GM19023 (cell line): Measurements from ENCODE around the gene PCK2.

ENCODE experiments used
- ATAC-seq: cut with Tn5 transposase; IDR thresholded peaks from one replicate; pipeline ENCODE4 v1.9.1; 2021; ENCODE audit warnings: mild to moderate bottlenecking, moderate library complexity; ENCODE audit not compliant: unreplicated experiment

PCK2 gene

DNA sequence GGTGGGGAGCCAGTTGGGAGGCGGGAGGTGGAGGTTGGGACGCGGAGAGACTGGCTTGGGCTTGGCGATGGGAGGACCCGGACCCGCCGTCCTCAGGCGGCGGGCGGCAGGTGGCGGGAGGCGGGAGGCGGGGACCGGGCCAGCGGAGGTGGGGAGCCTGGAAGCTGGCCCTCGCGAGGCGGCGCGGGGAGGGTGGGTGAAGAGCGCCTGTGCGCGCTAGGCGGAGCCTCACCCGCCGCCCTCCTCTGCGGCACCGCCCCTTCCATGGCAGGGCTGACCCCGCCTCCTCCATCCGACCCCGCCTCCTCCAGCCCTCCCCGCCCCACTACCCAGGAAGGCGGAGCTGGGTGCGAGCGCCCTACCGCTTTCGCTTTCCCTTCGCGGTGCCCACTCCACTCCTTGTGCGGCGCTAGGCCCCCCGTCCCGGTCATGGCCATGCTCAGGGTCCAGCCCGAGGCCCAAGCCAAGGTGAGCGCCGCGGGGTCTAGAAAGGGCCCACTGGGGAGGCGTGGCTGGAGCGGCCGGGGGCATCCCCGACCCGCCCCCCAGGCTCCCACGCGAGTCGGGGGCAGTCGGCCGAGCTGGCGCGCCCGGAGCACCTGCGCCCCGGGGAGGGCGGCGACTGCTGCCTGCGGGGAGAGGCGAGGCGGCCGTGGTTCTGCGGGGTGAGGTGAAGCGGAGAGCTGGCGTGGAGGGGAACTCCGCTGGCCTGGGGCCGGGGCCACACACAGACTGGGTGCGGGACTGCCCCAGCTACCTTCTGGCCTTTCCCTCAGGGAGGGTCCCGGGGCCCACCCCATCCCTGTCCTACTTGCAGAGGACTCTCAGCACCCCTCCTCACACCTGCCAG lies 41.9 kb downstream of the PCK2 start, which contains the start of gene PSME1:
Gene PSME1, plus strand, starts transcription at position 361 of the 850 bp plus-strand sequence. Its CDS starts 69 bp downstream, at position 430.
- ATAC-seq = peak; percentile 92

DNA sequence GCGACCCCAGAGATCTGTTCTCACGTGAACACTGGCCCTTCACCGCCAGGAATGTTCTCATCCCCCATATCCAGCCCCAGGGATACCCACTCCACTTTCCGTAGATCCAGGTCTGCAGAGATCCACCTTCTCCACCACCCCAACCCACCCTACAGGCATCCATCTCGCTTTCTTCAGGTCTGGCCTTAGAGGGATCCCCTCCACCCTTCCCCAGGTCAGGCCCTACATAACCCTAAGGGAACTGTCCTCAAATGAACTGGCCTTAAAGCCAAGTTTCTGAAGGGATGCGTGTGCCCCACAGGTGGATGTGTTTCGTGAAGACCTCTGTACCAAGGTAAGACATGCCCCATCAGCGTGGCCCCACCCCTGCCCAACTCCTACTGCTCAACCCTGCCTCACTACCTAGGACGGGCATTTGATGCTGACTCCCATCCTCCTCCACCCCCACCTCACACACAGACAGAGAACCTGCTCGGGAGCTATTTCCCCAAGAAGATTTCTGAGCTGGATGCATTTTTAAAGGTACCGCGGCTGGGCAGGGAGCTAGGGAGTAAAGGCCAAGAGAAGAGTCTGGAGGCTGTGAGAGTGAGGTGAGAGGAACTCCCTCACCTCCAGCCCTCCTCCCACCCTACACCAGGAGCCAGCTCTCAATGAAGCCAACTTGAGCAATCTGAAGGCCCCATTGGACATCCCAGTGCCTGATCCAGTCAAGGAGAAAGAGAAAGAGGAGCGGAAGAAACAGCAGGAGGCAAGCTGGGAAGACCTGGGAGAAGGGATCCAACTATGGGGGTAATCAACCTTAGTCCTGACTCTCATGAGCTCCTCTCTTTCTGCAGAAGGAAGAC lies 42.8 kb downstream of the PCK2 start:
- ATAC-seq = no peak

DNA sequence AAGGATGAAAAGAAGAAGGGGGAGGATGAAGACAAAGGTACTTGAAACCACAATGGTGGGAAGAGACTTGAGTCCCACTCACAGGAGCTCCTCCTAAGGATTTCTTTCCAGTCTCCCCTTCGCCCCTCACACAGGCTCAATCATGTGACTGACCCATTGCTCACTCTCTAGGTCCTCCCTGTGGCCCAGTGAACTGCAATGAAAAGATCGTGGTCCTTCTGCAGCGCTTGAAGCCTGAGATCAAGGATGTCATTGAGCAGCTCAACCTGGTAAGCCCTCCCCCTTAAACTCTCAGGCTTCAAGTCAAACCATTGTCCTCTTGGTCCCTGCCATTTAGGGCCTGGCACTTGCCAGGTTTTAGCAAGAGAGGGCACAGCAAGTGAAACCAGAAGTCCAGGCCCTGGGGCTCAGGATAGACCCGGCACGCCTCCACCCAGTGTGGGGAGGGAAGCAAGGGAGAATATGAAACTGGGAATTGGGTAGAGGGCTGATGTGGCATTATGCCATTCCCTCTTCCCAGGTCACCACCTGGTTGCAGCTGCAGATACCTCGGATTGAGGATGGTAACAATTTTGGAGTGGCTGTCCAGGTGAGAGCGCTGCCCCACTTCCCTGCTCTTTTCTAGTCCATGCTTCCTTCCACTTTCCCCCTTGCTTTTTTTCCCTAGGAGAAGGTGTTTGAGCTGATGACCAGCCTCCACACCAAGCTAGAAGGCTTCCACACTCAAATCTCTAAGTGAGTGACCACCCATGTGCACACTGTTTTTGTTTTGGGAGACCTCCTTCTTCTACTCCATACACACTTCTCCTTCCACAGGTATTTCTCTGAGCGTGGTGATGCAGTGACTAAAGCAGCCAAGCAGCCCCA lies 43.7 kb downstream of the PCK2 start:
- ATAC-seq = no peak

DNA sequence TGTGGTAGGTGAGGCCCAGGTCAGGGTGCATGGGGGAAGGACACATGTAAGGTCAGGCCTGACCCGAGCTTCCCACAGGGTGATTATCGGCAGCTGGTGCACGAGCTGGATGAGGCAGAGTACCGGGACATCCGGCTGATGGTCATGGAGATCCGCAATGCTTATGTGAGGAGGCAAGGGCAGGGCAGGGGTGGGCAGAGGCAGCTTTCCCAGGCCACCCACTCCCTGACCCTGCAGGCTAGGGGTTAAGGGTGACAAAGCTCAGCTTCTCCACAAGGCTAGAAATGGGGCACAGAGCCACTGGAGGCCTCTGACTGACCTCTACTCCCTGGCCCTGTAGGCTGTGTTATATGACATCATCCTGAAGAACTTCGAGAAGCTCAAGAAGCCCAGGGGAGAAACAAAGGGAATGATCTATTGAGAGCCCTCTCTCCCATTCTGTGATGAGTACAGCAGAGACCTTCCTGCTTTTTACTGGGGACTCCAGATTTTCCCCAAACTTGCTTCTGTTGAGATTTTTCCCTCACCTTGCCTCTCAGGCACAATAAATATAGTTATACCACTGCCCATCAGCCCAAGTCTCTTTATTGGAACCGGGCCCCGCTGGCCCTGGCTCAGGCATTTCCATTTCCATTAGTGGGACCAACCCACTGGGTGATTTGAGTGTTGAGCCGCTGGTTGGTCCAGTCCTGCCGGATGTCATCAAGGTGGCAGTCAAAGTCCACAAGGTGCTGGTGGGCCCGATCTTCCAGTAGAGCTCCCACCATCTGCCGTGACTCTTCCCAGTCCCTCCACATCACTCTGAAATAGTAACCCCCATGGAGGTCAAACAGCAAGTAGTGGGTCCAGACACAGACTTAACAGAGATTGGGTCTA lies 44.5 kb downstream of the PCK2 start:
- ATAC-seq = no peak

DNA sequence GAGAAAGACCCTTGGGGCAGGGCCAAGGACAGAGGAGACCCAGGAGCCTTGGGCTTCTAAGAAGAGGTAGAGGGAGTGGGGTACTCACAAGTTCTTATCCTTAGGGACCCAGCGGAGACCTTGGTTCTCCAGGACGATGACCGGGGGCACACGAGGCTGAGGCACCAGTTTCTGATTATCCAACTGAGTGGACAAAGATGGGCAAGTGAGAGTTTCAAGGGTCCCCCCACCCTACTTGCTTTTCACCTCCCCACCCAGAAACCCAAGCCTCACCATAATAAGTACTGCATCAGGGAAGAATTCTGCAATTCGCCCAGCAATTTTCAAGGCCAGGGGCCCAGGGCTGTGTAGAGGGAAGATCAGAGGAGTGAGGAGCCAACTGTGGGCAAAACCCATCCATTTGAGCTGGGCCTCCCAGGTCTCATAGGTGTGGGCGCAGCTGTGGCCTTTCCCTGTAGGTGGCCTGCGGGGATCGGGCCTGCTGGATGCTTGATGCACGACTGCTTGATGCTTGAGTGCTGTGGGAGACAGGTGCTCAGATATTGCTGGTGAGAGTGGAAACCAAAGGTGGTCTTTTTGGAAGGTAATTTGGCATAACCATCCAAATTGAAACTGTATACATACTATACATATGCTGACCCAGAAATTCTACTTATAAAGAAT lies 45.3 kb downstream of the PCK2 start:
- ATAC-seq = no peak

DNA sequence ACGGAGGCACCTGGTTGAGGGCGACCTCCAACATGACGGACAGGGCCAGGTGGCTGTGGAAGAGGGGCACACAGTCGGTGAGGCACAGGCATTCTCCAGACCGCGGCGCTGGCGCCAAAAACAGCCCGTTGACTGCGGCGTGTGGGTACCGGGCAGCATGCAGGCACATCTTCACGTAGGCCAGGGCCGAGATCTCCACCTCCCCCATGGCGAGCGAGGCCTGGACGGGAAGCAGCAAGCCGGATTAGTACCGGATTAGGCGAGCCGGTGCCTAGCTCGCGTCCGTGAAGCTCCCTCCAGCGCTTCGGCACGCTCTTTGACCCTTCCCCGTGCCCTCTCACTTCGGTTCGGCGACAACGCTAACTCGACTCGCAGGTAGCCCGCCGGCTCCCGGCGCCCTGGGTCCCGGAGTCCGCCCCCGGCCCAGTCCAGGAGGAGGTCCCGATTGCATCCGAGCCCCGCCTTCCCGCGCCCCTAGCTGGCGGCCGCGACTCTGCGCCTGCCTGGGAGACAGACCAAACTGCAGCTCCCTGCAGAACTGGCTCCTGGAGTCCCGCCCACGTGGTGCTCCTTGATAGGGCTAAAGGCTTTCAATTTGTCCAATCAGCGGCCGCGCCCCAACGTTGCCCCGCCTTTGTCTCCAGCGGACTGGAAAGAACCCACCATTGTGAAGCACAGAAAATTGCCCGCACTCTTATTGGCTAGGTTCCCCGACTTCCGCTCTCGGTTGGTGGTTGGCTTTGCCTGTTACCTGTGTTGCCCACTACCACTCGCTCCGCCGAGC lies 47.2 kb downstream of the PCK2 start, which contains the start of gene EMC9:
Gene EMC9, minus strand, starts transcription at position 495 of the 784 bp plus-strand sequence. Its CDS starts 287 bp downstream, at position 208.
- peak; percentile 89 for ATAC-seq

DNA sequence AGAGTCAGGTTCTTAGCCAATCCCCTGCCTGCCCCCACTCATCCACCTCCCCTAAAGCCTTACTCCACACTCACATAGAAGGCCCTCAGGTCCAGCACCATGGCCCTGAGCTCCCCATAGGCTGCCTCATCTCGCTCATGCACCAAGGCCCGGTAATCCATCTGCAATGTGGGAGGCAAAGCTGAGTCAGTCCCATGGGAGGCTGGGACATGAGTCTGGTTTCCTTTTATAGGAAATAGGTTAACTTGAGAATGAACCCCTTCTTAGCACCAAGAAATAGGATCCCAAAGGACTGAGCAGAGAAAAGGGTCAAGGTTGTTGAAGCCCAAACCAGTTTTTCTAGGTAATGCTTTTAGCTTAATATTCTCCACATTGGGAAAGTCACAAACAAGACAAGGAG lies 49.4 kb downstream of the PCK2 start:
- ATAC-seq = no peak

DNA sequence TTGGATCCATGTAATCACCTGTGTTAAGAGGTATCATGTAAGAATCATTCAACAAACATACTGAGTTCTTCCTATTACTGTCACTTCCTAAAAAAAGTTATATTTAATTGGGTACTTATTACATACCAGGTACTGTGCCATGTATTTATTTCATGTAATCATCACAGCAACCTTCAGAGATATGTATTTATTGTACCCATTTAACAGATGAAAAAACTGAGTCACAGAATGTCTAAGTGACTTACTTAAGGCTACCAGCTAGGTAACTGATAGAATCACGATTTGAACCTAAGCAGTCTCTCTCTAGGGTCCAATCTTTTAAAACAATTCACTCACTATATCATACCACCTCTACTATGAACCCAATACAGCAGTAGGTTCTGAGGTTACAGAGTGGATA lies 50.3 kb downstream of the PCK2 start:
- no peak for ATAC-seq

DNA sequence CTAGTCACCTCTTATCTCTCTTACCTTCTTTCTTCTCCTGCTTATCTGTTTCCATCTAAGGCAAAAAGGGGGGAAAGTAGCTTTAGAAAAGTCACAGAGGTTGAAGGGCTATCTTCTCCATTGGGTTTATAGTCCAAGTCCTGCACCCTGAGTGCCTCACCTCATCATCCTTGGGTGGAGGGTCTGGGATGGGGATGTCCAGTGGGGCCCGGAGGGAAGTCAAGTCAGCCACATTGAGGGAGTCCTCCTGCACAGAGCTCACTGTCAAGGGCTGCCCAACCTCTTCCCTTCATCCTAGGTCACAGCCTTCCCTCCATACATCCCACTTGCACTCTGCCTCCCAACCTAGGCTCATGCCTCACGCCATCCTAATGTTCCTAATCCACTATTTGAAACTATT lies 51.1 kb downstream of the PCK2 start:
- ATAC-seq = no peak

DNA sequence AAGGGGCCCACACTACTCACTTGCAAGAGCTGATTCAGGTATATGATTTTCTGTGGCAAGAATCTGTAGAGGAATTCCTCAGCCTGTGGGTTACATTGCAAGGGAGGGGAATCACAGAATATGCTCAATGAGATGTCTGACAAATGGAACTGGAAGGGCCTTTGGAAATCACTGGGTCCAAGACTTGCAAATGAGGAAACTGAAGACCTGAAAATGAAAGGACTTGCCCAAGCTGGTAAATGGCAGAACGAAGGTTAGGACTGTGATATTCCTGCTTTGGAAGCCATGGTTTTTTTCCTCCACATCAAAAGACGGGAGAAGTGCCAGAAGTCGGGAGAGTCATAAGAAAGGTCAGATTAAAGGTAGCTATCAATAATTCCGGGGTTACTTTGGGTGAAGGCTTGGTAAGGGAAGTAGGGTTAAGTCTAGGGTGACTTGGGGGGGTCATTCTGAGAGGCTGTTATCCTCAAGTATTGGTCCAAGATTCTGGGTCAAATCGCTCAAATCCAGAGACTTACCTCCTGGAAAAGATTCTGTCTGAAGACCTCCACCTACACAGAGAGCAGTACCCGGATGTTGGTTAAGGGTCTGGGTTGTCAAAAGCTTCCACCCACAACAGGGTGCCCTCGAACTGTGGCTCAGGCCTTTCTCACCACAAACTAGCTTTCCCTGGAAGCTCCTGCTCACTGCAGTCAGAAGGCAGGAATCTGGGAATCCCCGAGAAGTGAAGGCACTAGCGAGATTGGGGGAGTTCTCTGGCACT lies 51.8 kb downstream of the PCK2 start:
- no peak for ATAC-seq

DNA sequence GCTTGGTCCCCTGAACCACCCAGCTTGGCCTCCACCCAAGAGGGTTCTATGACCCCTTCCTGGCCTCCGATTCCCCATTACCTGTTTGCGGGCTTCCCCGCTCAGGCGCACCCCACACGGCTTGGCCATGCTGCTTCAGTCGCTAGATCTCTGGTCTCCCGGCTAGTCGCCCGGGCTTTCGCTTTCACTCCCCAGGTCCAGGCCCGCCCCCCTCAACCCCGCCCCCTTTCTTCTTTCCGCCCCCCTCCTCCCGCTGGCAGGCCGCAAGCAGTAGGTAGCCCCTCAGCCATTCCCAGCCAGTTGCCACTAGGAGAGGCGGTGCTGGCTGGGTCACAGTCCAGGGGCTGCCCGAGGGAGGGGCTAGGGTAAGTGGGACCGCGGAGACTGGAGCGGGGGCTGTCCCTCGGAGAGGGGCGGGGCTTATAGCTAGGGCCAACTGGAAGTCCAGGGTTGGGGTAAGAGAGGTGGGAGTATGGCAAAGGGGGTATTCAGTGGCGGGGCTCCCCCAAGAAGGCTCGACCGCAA lies 52.4 kb downstream of the PCK2 start, which contains the start of gene PSME2:
Gene PSME2, minus strand, starts transcription at position 158 of the 525 bp plus-strand sequence. Its CDS starts 29 bp downstream, at position 129.
- ATAC-seq = peak; percentile 69

DNA sequence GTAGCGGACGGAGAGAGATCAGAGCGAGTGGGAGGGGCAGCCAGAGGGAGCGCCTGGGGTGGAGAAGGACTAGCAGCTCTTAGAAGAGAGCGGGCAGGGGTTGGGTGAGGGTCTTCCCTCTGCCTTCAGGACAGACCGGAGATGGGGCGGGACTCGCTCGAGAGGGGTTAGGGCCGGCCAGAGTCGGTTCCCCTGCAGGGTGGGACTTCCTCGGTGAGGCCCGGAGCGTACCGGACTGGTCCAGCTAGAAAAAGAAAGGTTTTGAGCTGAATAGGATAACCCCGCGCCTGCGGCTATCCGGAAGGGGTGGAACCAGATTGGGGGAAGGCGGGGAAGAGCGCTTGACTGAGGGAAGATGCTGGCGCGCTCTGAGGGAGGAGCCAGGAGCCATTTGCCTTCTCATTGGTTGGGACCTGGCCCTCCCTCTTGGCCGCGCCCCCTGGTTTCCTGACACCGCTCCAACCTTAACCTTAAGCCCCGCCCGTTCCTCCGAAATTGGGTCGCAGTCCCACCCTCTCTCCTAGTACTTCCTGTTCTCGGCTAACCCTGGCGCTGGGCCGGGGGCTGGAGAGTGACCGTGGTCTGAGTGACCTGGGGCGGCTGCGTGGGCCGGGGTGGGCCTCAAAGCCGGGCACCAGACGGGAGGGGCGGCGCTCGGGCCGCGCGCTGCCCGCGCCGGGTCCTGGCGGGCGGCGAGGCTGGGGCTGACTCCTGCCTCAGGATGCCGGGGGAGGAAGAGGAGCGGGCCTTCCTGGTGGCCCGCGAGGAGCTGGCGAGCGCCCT lies 53.1 kb downstream of the PCK2 start, which contains the start of gene RNF31:
Gene RNF31, plus strand, starts transcription at position 521 of the 783 bp plus-strand sequence. Its CDS starts 201 bp downstream, at position 722.
- peak; percentile 87 for ATAC-seq

DNA sequence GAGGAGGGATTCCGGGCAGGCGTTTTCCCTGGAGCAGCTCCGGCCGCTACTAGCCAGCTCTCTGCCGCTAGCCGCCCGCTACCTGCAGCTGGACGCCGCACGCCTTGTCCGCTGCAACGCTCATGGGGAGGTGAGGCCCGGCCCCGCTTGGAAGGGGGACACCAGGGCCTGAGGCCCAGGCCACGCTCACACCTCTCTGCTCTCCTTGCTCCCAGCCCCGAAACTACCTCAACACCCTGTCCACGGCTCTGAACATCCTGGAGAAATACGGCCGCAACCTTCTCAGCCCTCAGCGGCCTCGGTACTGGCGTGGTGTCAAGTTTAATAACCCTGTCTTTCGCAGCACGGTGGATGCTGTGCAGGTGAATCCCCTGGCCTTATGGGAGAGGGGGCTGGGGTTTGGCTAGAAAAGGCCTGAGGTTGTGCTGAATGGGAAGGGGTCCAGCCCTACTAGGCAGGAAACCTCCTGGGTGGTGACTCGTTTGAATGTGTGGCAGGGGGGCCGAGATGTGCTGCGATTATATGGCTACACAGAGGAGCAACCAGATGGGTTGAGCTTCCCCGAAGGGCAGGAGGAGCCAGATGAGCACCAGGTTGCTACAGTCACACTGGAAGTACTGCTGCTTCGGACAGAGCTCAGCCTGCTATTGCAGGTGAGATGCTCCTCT lies 53.8 kb downstream of the PCK2 start:
- no peak for ATAC-seq

DNA sequence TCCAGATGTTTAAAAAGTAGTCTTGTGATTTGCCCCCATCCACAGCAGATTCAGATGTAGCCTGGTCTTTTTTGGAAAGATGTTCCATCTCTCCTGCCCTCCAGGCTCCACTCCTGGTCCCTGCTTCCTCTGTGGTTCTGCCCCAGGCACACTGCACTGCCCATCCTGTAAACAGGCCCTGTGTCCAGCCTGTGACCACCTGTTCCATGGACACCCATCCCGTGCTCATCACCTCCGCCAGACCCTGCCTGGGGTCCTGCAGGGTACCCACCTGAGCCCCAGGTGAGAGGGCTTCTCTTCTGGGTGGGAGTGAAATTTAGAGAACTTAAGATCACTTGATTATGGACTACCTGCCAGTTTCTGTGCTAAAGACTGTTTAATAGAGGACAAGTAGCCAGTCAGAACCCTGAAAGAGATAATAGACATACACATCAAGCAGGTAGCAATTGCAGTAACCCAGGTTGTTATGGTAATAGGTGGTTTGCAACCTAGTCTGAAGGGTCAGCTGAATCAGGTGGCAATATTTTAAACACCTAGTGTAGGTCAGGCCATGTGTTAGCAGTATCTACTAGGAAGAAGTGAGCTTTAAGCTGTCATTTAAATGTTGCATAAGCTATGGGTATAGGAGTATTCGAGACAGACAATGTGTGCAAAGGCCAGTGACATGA lies 55.3 kb downstream of the PCK2 start:
- ATAC-seq = no peak

DNA sequence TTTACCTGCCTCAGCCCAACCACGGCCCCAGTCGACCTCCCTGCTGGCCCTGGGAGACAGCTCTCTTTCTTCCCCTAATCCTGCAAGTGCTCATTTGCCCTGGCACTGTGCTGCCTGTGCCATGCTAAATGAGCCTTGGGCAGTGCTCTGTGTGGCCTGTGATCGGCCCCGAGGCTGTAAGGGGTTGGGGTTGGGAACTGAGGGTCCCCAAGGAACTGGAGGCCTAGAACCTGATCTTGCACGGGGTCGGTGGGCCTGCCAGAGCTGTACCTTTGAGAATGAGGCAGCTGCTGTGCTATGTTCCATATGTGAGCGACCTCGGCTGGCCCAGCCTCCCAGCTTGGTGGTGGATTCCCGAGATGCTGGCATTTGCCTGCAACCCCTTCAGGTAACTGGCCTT lies 56.0 kb downstream of the PCK2 start:
- no peak for ATAC-seq
